ENCODE data around the gene PIGC.

The PIGC gene

GRCh38 chr1:172472495-172472894 lies 28.6 kb upstream of the PIGC start:
- Histone ChIP-seq H3K36me3 (no peaks in the 10 kb centered on the region), H3K4me3 (ENCODE audit: low read depth, low read length) (no peak overlapping the region), H3K27ac (no peak overlapping the region), H3K9me3 (ENCODE audit: severe bottlenecking) (no peaks in the 10 kb centered on the region), H3K27me3 (ENCODE audit: insufficient read depth, low read depth, severe bottlenecking) (peaks cover 52% of the 10 kb centered on the region)
- no peak for TF ChIP-seq CTCF (IDR thresholded peaks at IDR 0.05; ENCODE audit: low read depth, low read length)
- DNase-seq = no peak

- H3K9me3 ChIP-seq (ENCODE audit: severe bottlenecking) = no peaks in the 10 kb centered on the region
- H3K27ac ChIP-seq = no peak overlapping the region
- TF ChIP-seq CTCF (IDR thresholded peaks at IDR 0.05; ENCODE audit: low read depth, low read length) = no peak
- DNase-seq = no peak
- H3K4me3 ChIP-seq (ENCODE audit: low read depth, low read length) = no peak overlapping the region
- peaks cover 44% of the 10 kb centered on the region for H3K27me3 ChIP-seq (ENCODE audit: insufficient read depth, low read depth, severe bottlenecking)
- no peaks in the 10 kb centered on the region for H3K36me3 ChIP-seq
Measured at GRCh38 chr1:172471666-172472065, 27.8 kb upstream of the PIGC start.

GRCh38 chr1:172470149-172470548 lies 26.3 kb upstream of the PIGC start:
- Histone ChIP-seq H3K27me3 (ENCODE audit: insufficient read depth, low read depth, severe bottlenecking) (peaks cover 30% of the 10 kb centered on the region), H3K4me3 (ENCODE audit: low read depth, low read length) (no peak overlapping the region), H3K9me3 (ENCODE audit: severe bottlenecking) (no peaks in the 10 kb centered on the region), H3K36me3 (no peaks in the 10 kb centered on the region), H3K27ac (no peak overlapping the region)
- DNase-seq = no peak
- TF ChIP-seq CTCF (IDR thresholded peaks at IDR 0.05; ENCODE audit: low read depth, low read length) = no peak

GRCh38 chr1:172469717-172470116 lies 25.8 kb upstream of the PIGC start:
- H3K27me3 ChIP-seq (ENCODE audit: insufficient read depth, low read depth, severe bottlenecking) = peaks cover 28% of the 10 kb centered on the region
- H3K9me3 ChIP-seq (ENCODE audit: severe bottlenecking) = no peaks in the 10 kb centered on the region
- TF ChIP-seq CTCF (IDR thresholded peaks at IDR 0.05; ENCODE audit: low read depth, low read length) = no peak
- no peaks in the 10 kb centered on the region for H3K36me3 ChIP-seq
- no peak for DNase-seq
- no peak overlapping the region for H3K27ac ChIP-seq
- no peak overlapping the region for H3K4me3 ChIP-seq (ENCODE audit: low read depth, low read length)

- no peak overlapping the region for H3K4me3 ChIP-seq (ENCODE audit: low read depth, low read length)
- no peaks in the 10 kb centered on the region for H3K36me3 ChIP-seq
- peaks cover 26% of the 10 kb centered on the region for H3K27me3 ChIP-seq (ENCODE audit: insufficient read depth, low read depth, severe bottlenecking)
- no peak for TF ChIP-seq CTCF (IDR thresholded peaks at IDR 0.05; ENCODE audit: low read depth, low read length)
- H3K27ac ChIP-seq = no peak overlapping the region
- DNase-seq = no peak
- H3K9me3 ChIP-seq (ENCODE audit: severe bottlenecking) = no peaks in the 10 kb centered on the region
Measured at GRCh38 chr1:172468296-172468695, 24.4 kb upstream of the PIGC start.

- DNase-seq = no peak
- TF ChIP-seq CTCF (IDR thresholded peaks at IDR 0.05; ENCODE audit: low read depth, low read length) = no peak
- no peak overlapping the region for H3K4me3 ChIP-seq (ENCODE audit: low read depth, low read length)
Measured at GRCh38 chr1:172467446-172467845, 23.6 kb upstream of the PIGC start.

More at GRCh38 chr1:172467446-172467845, 23.6 kb upstream of the PIGC start:
- H3K9me3 ChIP-seq (ENCODE audit: severe bottlenecking) = no peaks in the 10 kb centered on the region
- no peak overlapping the region for H3K27ac ChIP-seq
- peaks cover 26% of the 10 kb centered on the region for H3K27me3 ChIP-seq (ENCODE audit: insufficient read depth, low read depth, severe bottlenecking)
- no peaks in the 10 kb centered on the region for H3K36me3 ChIP-seq

All from WERI-Rb-1 (cell line).